AG04450 (cell line): ENCODE measurements around the gene AADACL2. TPM values are rescaled to one million over a fixed set of nuclear protein-coding genes. Genes with fewer than 3 reads are reported as not detected.

ENCODE experiments used
- CTCF ChIA-PET: fragments of 300-600, 350-600 bp; formaldehyde crosslinking; extraction: SDS; loops from one replicate; lab custom pipeline; 2022; ENCODE audit warnings: antibody characterized with exemption, inconsistent platforms; lab: Charles Lee
- POLR2A ChIA-PET: fragments of 350-600 bp; formaldehyde crosslinking; extraction: SDS; loops from one replicate; lab custom pipeline; 2021; ENCODE audit warnings: antibody characterized with exemption, inconsistent platforms; lab: Yijun Ruan, JAX
- DNase-seq: peaks from one replicate; pipeline ENCODE4 v3.0.0-alpha.2; 2011; ENCODE audit warnings: low read depth, low spot score
- H3K27ac ChIP-seq: one replicate; pipeline ENCODE4 v1.5.1; 2012; ENCODE audit warnings: low read depth, low read length, control low read depth
- H3K27me3 ChIP-seq: one replicate; pipeline ENCODE4 v1.6.0; 2012; ENCODE audit warnings: low read length; ENCODE audit not compliant: control insufficient read depth, insufficient read depth
- H3K4me3 ChIP-seq: 2 replicates; pipeline ENCODE4 v1.5.1; 2011; ENCODE audit warnings: mild to moderate bottlenecking, low read depth, low read length, control low read depth
- H3K9me3 ChIP-seq: 2 replicates; pipeline ENCODE4 v1.5.1; 2012; ENCODE audit warnings: low read length; ENCODE audit not compliant: control insufficient read depth, insufficient read depth
- polyA plus RNA-seq: library from polyadenylated mRNA; depleted of rRNA; stranded (reverse); fragments of >200 nt; gene quantifications from 2 replicates; pipeline ENCODE4 v1.2.3, GENCODE V29; 2011
- TF ChIP-seq, protein P1 (sequence below): IDR thresholded peaks from 2 replicates; pipeline ENCODE4 v1.5.1; 2011; ENCODE audit warnings: low read depth, low read length, control low read depth, inconsistent platforms

The AADACL2 gene
- polyA plus RNA-seq, 1 experiment: not detected

DNA sequence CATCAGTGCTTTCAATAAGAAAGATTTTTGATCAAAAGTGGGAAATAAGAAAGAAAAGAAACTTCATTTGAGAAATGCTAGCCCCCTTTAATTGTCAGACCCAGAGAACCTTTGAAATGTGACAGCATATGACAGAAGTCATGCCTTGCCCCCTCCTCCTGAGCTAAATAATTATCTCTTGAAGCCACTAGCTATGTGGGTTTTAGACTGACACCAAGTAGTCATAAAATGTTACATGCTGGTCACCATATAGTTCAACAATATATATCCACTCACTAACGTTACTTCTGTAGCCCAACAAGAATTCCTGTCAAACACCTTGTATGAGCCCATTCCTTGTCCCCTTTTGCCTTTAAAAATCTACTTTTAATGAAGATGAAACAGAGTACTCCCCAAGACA lies 43.1 kb upstream of the AADACL2 start:
- no peak for DNase-seq
- no peaks in the 10 kb centered on the region for H3K27me3 ChIP-seq
- ChIA-PET CTCF (no interaction called here), POLR2A (no interaction called here)
- no peaks in the 10 kb centered on the region for H3K9me3 ChIP-seq
- TF ChIP-seq, protein P1, sequence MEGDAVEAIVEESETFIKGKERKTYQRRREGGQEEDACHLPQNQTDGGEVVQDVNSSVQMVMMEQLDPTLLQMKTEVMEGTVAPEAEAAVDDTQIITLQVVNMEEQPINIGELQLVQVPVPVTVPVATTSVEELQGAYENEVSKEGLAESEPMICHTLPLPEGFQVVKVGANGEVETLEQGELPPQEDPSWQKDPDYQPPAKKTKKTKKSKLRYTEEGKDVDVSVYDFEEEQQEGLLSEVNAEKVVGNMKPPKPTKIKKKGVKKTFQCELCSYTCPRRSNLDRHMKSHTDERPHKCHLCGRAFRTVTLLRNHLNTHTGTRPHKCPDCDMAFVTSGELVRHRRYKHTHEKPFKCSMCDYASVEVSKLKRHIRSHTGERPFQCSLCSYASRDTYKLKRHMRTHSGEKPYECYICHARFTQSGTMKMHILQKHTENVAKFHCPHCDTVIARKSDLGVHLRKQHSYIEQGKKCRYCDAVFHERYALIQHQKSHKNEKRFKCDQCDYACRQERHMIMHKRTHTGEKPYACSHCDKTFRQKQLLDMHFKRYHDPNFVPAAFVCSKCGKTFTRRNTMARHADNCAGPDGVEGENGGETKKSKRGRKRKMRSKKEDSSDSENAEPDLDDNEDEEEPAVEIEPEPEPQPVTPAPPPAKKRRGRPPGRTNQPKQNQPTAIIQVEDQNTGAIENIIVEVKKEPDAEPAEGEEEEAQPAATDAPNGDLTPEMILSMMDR: no peak
- H3K4me3 ChIP-seq: no peak overlapping the region
- no peak overlapping the region for H3K27ac ChIP-seq

DNA sequence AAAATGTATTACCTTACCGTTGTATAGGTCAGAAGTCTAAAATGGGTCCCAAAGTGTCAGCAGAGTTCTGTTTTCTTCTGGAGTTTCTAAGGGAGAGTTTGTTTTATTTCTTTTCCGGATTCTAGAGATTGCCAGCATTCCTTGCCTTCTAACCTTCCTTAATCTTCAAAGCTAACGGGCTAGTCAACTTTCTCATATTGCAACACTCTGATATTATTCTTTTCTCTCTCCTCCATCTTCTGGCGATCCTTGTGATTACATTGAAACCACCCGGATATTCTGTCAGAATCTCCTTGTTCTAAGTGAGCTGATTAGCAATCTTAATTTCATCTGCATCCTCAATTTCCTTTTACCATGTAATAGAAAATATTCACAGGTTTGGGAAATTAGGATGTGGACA lies 36.2 kb upstream of the AADACL2 start:
- Histone ChIP-seq H3K27ac (no peak overlapping the region), H3K9me3 (no peaks in the 10 kb centered on the region), H3K27me3 (no peaks in the 10 kb centered on the region), H3K4me3 (no peak overlapping the region)
- ChIA-PET POLR2A (no interaction called here), CTCF (interaction anchor here (1.3 kb wide), 1 partner anchor 16 kb away, joined by 3 read pairs; no protein-coding TSS in a partner anchor)
- TF ChIP-seq, protein P1: no peak
- no peak for DNase-seq

DNA sequence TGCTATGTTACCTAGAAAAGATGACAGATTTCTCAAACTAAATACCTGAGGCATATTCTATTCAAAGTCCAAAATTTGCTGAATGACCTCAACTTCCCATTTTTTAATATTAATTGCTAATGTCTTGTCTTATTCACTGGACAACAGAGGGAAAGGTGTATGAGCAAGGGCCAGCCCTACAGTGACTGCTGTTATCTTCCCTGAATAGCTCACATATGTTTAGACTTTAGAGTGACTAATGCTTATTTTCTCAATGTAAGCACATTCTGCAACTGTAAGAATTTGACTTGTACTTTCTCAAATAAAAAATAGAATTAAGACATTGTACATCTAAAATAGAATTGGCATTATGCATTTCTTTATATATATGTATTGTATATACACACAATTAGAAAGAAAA lies 26.5 kb upstream of the AADACL2 start:
- Histone ChIP-seq H3K27ac (no peak overlapping the region), H3K4me3 (no peak overlapping the region), H3K9me3 (no peaks in the 10 kb centered on the region), H3K27me3 (no peaks in the 10 kb centered on the region)
- ChIA-PET CTCF (no interaction called here), POLR2A (no interaction called here)
- TF ChIP-seq, protein P1: no peak
- no peak for DNase-seq

DNA sequence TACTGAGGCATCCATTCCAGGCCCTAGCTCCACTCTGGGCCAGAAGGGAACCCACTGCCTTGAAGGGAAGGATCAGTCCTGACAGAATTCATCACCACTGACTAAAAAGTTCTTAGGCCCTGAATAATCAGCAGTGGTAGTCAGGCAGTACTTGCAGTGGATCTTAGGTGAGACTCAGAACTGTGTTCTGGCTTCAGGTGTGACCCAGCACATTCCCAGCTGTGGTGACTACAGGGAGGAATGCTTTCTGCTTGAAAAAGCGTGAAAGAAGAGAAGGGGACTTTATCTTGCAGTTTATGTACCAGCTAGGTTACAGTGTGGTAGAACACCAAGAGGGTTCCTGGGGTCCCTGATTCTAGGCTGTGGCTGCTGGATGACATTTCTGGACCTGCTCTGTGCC lies 24.9 kb upstream of the AADACL2 start:
- ChIA-PET CTCF (no interaction called here), POLR2A (no interaction called here)
- H3K4me3 ChIP-seq: no peak overlapping the region
- H3K27me3 ChIP-seq: no peaks in the 10 kb centered on the region
- DNase-seq: no peak
- no peaks in the 10 kb centered on the region for H3K9me3 ChIP-seq
- TF ChIP-seq, protein P1: no peak
- no peak overlapping the region for H3K27ac ChIP-seq

DNA sequence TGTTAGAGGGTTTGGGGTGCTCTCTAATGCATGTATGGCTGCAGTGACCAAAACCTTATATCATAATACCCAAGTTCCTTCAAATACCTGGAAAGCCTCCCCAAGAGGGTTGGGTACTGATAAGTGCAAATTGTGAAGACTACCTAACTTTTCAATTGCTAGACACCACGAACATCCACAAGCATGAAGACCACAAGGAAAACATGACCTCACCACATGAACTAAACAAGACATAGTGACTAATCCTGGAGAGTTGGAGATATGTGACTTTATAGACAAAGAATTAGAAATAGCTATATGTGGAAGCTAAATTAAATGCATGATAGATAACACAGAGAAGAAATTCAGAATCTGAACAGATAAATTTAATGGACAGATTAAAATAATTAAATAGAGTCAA lies 23.9 kb upstream of the AADACL2 start:
- DNase-seq: no peak
- Histone ChIP-seq H3K27me3 (no peaks in the 10 kb centered on the region), H3K4me3 (no peak overlapping the region), H3K27ac (no peak overlapping the region), H3K9me3 (no peaks in the 10 kb centered on the region)
- TF ChIP-seq, protein P1: no peak
- POLR2A ChIA-PET: interaction anchor here (0.7 kb wide), 1 partner anchor 394 kb away, joined by 3 read pairs; no protein-coding TSS in a partner anchor
- CTCF ChIA-PET: no interaction called here
